GM12878 (cell line): ENCODE data around the gene FCRLA. TPM values are rescaled to one million over a fixed set of nuclear protein-coding genes. Genes with fewer than 3 reads are reported as not detected.

Source experiments
- BMI1 ChIP-seq: fragments of 450-650 bp; IDR thresholded peaks from 2 replicates; pipeline ENCODE4 v1.6.1; 2016; ENCODE audit warnings: mild to moderate bottlenecking, moderate library complexity, borderline replicate concordance
- CEBPZ ChIP-seq: fragments of 150-350 bp; IDR thresholded peaks from 2 replicates; pipeline ENCODE4 v1.6.1; 2016; ENCODE audit warnings: low read depth, low read length
- FOS ChIP-seq: IDR thresholded peaks from 3 replicates; pipeline ENCODE4 v1.6.1; 2011; ENCODE audit warnings: borderline replicate concordance; ENCODE audit not compliant: insufficient read length; ENCODE audit errors: extremely low read depth
- FOXM1 ChIP-seq: IDR thresholded peaks from 2 replicates; pipeline ENCODE4 v1.6.1; 2012; ENCODE audit warnings: low read depth, mild to moderate bottlenecking, inconsistent platforms, low read length, moderate library complexity
- HCFC1 ChIP-seq: fragments of 150-350 bp; IDR thresholded peaks from 2 replicates; pipeline ENCODE4 v1.6.1; 2014; ENCODE audit warnings: low read length
- KDM1A ChIP-seq: fragments of 200-600 bp; sonication (generic); IDR thresholded peaks from 2 replicates; pipeline ENCODE4 v1.6.1; 2016; ENCODE audit warnings: borderline replicate concordance
- KLF5 ChIP-seq: fragments of 450-650 bp; IDR thresholded peaks from 2 replicates; pipeline ENCODE4 v1.6.1; 2014; ENCODE audit warnings: mild to moderate bottlenecking; ENCODE audit not compliant: partially characterized antibody
- MTA2 ChIP-seq: fragments of 450-650 bp; IDR thresholded peaks from 2 replicates; pipeline ENCODE4 v1.6.1; 2016; ENCODE audit warnings: low read depth, mild to moderate bottlenecking, moderate library complexity
- MXI1 ChIP-seq: fragments of 150-350 bp; IDR thresholded peaks from 2 replicates; pipeline ENCODE4 v1.6.1; 2011; ENCODE audit warnings: low read depth, mild to moderate bottlenecking, inconsistent platforms, low read length, improper control_type of control experiment
- NBN ChIP-seq: fragments of 450-650 bp; IDR thresholded peaks from 2 replicates; pipeline ENCODE4 v1.6.1; 2016
- NFXL1 ChIP-seq: fragments of 450-650 bp; IDR thresholded peaks from 2 replicates; pipeline ENCODE4 v1.6.1; 2017; ENCODE audit warnings: antibody characterized with exemption, mild to moderate bottlenecking, borderline replicate concordance
- SMAD1 ChIP-seq: fragments of 450-650 bp; IDR thresholded peaks from 2 replicates; pipeline ENCODE4 v1.6.1; 2018; ENCODE audit warnings: mild to moderate bottlenecking, low read depth; ENCODE audit not compliant: partially characterized antibody
- SP1 ChIP-seq: IDR thresholded peaks from one replicate; pipeline ENCODE4 v1.6.1; 2011; ENCODE audit warnings: low read depth, low read length
- SREBF2 ChIP-seq: IDR thresholded peaks from 2 replicates; pipeline ENCODE4 v1.6.1; 2012; ENCODE audit warnings: mild to moderate bottlenecking, low read length
- ZBTB40 ChIP-seq: fragments of 450-650 bp; IDR thresholded peaks from 2 replicates; pipeline ENCODE4 v1.6.1; 2016; ENCODE audit warnings: mild to moderate bottlenecking, moderate library complexity, borderline replicate concordance
- ZNF207 ChIP-seq: fragments of 450-650 bp; IDR thresholded peaks from 2 replicates; pipeline ENCODE4 v1.6.1; 2014; ENCODE audit warnings: antibody characterized with exemption, mild to moderate bottlenecking, borderline replicate concordance
- polyA plus RNA-seq, 11 experiments: library from polyadenylated mRNA; depleted of rRNA in 4 of 11; unstranded in 6 of 11; stranded (reverse) in 5 of 11; fragments of >200 nt; fragmentation: Nextera tagmentation in 4 of 11; fragmentation: Illumina TruSeq in 1 of 11; extraction: Ambion mirVana in 4 of 11; extraction: Trizol in 1 of 11; gene quantifications; 1 replicate in 1 of 11; 2 replicates in 10 of 11; pipeline versions ENCODE4 v1.2.1 to v1.2.3, GENCODE V29; 2011 to 2016; ENCODE audit warnings: inconsistent platforms in 2 of 11, missing spikeins in 2 of 11, low read depth in 1 of 11
- total RNA-seq, 4 experiments: library from RNA; depleted of rRNA in 3 of 4; stranded (reverse); fragments of >200 nt in 3 of 4; fragmentation: Illumina TruSeq in 1 of 4; extraction: Trizol in 1 of 4; gene quantifications; 2 replicates each; pipeline versions ENCODE4 v1.2.1 to v1.2.3, GENCODE V29; 2013 to 2021
- TF ChIP-seq, protein P1 (sequence below), 3 experiments: IDR thresholded peaks in 2 of 3; conservative IDR thresholded peaks in 1 of 3; 2 replicates each; pipeline ENCODE4 v1.5.1; 2011; ENCODE audit warnings: low read depth in 3 of 3, low read length in 3 of 3, mild to moderate bottlenecking in 3 of 3, control low read depth in 2 of 3, moderate library complexity in 2 of 3, inconsistent platforms in 1 of 3, mixed read lengths in 1 of 3; ENCODE audit not compliant: control insufficient read depth in 2 of 3, insufficient read depth in 1 of 3; ENCODE audit errors: extremely low read depth in 1 of 3

FCRLA gene
- total and polyA plus RNA-seq, 10 of the 15 experiments (the other 5 are each of a cell fraction or from before 2014, with no cell fraction given) = 130 to 714 (median 374) TPM

DNA sequence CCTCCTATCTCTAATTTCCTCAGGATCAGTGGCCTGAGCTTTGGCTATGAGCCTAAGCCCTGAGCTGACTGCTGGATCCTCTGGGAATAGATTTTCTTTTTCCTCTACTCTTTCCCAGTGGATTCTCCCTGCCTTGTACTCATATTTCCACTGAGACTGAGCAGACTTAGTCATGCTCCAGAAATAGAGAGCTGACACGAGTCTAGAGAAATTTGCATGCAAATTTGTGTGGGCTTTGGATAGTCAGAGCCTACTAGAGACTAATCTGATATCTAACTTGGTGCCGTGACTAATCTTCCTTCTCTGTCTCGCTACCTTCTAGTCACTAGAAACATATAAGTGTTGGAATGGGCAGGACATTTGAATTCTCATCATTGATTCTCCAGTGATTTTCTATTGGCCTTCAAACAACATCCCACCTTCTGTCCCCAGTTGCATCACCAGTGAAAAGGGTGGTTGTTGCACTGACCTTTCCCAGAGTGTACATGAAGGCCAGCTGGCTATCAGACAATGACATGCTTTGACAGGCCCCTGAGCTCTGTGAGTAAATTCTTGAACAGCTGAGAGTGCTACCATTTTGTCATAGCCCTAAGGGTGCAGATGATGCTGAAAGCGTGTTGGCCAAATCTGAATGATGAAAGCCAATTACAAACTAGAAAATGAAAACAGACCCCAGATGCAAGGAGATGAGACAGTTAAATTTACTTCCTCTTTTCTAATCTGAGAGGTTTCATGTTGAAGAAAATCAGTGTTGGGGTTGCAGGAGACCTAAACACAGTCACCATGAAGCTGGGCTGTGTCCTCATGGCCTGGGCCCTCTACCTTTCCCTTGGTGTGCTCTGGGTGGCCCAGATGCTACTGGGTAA is at the start of gene FCRLA (continued):
- TF ChIP-seq, protein P1, sequence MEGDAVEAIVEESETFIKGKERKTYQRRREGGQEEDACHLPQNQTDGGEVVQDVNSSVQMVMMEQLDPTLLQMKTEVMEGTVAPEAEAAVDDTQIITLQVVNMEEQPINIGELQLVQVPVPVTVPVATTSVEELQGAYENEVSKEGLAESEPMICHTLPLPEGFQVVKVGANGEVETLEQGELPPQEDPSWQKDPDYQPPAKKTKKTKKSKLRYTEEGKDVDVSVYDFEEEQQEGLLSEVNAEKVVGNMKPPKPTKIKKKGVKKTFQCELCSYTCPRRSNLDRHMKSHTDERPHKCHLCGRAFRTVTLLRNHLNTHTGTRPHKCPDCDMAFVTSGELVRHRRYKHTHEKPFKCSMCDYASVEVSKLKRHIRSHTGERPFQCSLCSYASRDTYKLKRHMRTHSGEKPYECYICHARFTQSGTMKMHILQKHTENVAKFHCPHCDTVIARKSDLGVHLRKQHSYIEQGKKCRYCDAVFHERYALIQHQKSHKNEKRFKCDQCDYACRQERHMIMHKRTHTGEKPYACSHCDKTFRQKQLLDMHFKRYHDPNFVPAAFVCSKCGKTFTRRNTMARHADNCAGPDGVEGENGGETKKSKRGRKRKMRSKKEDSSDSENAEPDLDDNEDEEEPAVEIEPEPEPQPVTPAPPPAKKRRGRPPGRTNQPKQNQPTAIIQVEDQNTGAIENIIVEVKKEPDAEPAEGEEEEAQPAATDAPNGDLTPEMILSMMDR (IDR thresholded peaks at IDR 0.05 in 2 of 3, conservative IDR thresholded peaks at IDR 0.05 in 1 of 3; ENCODE audit: control insufficient read depth in 2 of 3, extremely low read depth in 1 of 3, insufficient read depth in 1 of 3, low read depth in 3 of 3, low read length in 3 of 3) = no peak
- no peak for TF ChIP-seq SREBF2
- TF ChIP-seq ZBTB40 = no peak
- 0 out of 2 replicates have a peak, but pooled peaks have one; percentile 32 for TF ChIP-seq NBN
- no peak for TF ChIP-seq FOS
- TF ChIP-seq SP1 = no peak
- no peak for TF ChIP-seq HCFC1
- no peak for TF ChIP-seq ZNF207
- TF ChIP-seq KDM1A = no peak
- peak; percentile 49 for TF ChIP-seq FOXM1
- TF ChIP-seq CEBPZ = no peak
- TF ChIP-seq NFXL1 = no peak
- peak; percentile 50; the same call in 1 of the 2 replicates for TF ChIP-seq MTA2
- no peak for TF ChIP-seq BMI1
- no peak for TF ChIP-seq KLF5
- TF ChIP-seq SMAD1 = no peak
- 0 out of 2 replicates have a peak, but pooled peaks have one; percentile 33 for TF ChIP-seq MXI1
